DND-41 (cell line): ENCODE results near the gene PRAME.

Experiments
- EZH2 ChIP-seq: IDR thresholded peaks from 3 replicates; pipeline ENCODE4 v1.6.1; 2012; ENCODE audit warnings: borderline replicate concordance, low read depth, mild to moderate bottlenecking, moderate library complexity, low read length, inconsistent platforms; ENCODE audit not compliant: severe bottlenecking
- TF ChIP-seq, protein P1 (sequence below): IDR thresholded peaks from 2 replicates; pipeline ENCODE4 v1.5.1; 2012; ENCODE audit warnings: borderline replicate concordance, low read length, moderate library complexity, mild to moderate bottlenecking; ENCODE audit not compliant: poor library complexity, severe bottlenecking; ENCODE audit errors: extremely low read depth

DNA sequence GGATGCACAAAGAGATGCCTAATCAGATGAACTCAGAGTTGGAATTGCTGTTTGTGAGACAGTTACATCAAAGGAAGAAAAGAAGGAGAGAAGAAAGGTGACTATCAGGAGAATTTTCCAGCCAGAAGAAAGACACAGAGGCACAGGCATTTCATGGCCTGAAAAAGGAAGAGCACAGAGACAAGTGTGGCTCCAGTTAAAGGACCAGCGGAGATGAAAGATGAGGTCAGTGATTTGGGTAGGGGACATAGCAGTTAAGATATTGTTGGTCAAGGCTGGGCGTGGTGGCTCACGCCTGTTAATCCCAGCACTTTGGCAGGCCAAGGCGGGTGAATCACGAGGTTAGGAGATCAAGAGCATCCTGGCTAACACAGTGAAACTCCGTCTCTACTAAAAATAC is 35.6 kb downstream of the PRAME start:
- TF ChIP-seq, protein P1, sequence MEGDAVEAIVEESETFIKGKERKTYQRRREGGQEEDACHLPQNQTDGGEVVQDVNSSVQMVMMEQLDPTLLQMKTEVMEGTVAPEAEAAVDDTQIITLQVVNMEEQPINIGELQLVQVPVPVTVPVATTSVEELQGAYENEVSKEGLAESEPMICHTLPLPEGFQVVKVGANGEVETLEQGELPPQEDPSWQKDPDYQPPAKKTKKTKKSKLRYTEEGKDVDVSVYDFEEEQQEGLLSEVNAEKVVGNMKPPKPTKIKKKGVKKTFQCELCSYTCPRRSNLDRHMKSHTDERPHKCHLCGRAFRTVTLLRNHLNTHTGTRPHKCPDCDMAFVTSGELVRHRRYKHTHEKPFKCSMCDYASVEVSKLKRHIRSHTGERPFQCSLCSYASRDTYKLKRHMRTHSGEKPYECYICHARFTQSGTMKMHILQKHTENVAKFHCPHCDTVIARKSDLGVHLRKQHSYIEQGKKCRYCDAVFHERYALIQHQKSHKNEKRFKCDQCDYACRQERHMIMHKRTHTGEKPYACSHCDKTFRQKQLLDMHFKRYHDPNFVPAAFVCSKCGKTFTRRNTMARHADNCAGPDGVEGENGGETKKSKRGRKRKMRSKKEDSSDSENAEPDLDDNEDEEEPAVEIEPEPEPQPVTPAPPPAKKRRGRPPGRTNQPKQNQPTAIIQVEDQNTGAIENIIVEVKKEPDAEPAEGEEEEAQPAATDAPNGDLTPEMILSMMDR = no peak
- TF ChIP-seq EZH2 = no peak
